RWPE1 (cell line): ENCODE results near the gene CDX1.

ENCODE experiments used
- CTCF ChIA-PET: fragments of 350-600 bp; sonication (Branson Sonifier 250); formaldehyde crosslinking; extraction: SDS; loops from one replicate; lab custom pipeline; 2021; lab: Yijun Ruan, JAX
- POLR2A ChIA-PET: fragments of 400-600 bp; formaldehyde crosslinking; extraction: SDS; loops from one replicate; lab custom pipeline; 2020; ENCODE audit warnings: antibody characterized with exemption; ENCODE audit not compliant: low non-redundant PET; lab: Yijun Ruan, JAX
- DNase-seq: peaks from one replicate; pipeline ENCODE4 v3.0.0; 2012; ENCODE audit warnings: low spot score
- H3K27ac ChIP-seq: fragments of 450-650 bp; 2 replicates; pipeline ENCODE4 v1.5.1; 2017
- TF ChIP-seq, protein P1 (sequence below): fragments of 450-650 bp; conservative IDR thresholded peaks from 2 replicates; pipeline ENCODE4 v1.5.1; 2017; ENCODE audit warnings: low read depth, mild to moderate bottlenecking

Gene CDX1

DNA sequence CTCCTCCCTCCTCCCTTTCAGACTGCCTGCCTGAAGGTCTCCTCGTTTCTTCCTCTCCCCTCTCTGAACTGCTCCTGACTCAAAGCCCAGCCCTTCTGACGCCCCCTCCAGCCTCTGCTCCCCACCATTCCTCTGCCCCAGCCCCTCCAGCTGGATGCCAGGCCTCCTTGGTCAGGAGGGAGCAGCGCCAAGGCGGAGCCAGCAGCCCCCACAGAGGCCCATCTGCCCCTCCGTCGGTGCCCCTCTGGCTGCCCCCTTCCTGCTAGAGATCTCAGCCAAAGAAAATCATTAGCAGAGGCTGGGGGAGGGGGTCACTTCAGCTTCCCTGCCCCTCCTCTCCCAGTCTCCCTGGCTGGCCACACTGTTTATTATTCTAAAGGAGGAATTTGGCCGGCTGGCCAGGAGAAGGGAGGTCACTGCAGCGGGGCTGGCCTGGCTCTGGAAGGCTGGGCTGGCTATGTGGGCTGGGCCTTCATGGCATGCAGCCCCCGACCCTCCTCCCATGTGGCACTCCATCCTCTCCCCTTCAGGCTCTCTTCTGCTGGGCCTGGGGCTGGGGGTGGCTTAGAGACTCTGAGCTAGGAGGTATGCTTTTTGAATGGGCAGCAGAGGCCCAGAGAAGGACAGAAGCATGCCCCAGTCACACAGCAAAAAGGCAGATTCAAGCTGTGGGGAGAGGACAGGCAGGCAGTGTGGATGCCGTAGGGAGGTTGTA is 27.9 kb upstream of the CDX1 start:
- TF ChIP-seq, protein P1, sequence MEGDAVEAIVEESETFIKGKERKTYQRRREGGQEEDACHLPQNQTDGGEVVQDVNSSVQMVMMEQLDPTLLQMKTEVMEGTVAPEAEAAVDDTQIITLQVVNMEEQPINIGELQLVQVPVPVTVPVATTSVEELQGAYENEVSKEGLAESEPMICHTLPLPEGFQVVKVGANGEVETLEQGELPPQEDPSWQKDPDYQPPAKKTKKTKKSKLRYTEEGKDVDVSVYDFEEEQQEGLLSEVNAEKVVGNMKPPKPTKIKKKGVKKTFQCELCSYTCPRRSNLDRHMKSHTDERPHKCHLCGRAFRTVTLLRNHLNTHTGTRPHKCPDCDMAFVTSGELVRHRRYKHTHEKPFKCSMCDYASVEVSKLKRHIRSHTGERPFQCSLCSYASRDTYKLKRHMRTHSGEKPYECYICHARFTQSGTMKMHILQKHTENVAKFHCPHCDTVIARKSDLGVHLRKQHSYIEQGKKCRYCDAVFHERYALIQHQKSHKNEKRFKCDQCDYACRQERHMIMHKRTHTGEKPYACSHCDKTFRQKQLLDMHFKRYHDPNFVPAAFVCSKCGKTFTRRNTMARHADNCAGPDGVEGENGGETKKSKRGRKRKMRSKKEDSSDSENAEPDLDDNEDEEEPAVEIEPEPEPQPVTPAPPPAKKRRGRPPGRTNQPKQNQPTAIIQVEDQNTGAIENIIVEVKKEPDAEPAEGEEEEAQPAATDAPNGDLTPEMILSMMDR: no peak
- H3K27ac ChIP-seq: no peak overlapping the region
- ChIA-PET CTCF (interaction anchor here (1.6 kb wide), 1 partner anchor 16 kb away, joined by 4 read pairs; no protein-coding TSS in a partner anchor), POLR2A (no interaction called here)
- no peak for DNase-seq

DNA sequence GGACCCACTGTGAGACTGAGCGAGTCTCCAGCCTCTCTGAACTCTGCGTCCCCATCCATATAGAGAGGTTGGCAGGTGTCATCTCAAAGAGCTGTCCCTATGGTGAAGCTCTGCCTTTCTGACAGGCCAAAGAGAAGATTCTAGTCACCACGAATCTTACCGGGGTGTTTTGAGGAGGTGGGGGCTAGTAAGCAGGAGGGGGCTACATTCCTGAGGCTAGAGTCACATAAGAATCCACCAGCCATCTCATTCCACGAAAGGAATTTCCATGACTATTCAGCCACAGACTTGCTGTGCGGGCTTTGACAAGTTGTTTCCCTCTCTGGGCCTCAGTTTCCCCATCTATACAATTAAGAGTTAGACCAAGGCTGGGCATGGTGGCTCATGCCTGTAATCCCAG is 27.2 kb upstream of the CDX1 start:
- POLR2A ChIA-PET: no interaction called here
- TF ChIP-seq, protein P1: no peak
- no peak for DNase-seq
- CTCF ChIA-PET: interaction anchor here (1.6 kb wide), 1 partner anchor 16 kb away, joined by 4 read pairs; no protein-coding TSS in a partner anchor
- H3K27ac ChIP-seq: no peak overlapping the region

DNA sequence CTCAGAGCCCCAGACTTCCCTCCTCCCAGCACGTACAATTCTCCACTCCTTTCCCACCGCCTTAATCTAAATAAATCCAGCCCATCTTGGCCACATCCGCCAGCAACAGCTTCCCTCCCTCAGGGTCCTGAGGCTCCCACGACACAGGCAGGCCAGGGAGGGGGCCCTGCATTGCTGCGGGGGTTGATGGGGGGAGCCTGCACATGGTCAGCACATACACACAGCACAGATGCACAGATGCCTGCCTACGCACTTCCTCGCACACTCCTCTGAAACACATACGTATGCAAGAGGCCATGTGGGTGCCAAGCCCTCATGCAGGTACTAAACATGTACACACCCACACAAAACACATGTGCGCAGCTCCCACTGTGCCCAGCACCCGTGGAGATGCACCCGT is 25.7 kb upstream of the CDX1 start:
- ChIA-PET POLR2A (no interaction called here), CTCF (no interaction called here)
- TF ChIP-seq, protein P1: no peak
- no peak overlapping the region; the same call in 1 of the 2 replicates for H3K27ac ChIP-seq
- no peak for DNase-seq

DNA sequence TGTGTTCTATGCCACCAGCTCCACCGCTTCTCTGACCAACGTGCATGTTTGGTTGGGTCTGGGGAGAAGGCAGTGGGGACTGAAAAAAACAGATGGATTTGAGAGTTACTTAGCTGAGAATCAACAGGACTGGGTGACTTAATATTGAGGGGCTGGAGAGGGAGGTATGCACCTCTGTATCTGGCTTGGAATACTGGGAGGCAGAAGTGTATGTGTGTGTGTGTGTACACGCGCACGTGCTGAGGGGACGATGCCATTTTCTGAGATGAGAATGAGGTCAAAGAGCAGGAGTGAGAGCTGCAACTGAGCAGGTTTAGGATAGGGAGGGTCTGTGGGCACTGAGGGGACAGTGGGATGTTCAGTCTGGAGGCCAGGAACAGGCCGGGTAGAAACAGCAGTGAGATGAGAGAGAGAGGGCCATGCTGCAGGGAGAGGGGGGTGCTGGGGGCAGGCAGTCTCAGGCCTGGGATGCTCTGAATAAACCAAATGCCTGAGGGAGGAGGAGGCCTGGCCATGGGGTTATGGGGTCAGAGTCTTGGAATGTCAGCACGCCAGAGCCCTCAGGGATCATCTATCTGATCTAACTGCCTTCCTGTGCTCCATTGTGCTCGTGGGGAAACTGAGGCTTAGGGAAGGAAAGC is 24.9 kb upstream of the CDX1 start:
- ChIA-PET CTCF (interaction anchor here (0.6 kb wide), 1 partner anchor 54 kb away, joined by 4 read pairs; no protein-coding TSS in a partner anchor), POLR2A (no interaction called here)
- H3K27ac ChIP-seq: peak overlapping the region; percentile 98
- TF ChIP-seq, protein P1: no peak
- DNase-seq: no peak

DNA sequence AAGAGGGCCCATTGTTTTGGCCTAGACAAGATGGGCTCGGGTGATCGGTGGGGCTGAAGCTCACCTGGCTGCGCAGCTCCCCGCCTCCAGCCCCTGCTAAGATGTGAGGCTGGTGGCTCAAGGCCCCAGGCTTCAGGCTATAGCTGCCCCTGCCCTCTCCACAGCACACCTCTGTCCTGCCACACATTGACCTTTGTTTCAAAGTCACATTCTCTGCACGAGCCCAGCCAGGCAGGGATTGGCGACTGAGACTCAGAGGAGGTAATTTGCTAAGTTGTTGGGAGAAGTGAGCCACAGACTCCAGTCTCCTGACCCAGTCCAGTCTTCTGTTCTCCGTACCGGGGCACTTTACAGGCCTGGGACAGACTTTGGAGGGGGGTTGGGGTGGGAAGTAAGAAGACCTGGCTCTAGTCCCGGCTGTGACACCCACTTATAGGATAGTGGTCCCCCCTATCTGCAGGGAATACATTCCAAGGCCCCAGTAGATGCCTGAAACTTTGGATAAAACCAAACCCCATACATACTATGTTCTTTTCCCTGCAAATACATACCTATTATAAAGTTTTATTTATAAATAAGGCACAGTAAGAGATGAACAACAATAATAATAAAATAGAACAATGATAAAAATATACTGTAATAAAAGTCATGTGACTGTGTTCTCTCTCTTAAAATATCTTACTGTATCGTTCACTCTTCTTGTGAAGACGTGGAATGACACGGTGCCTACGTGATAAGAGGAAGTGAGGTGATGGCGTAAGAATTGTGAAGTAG is 24.2 kb upstream of the CDX1 start:
- POLR2A ChIA-PET: no interaction called here
- CTCF ChIA-PET: interaction anchor here (0.6 to 1.1 kb wide), 4 partner anchors 11 to 308 kb away, joined by 3 to 4 read pairs (median 3); no protein-coding TSS in a partner anchor
- peak overlapping the region; percentile 98 for H3K27ac ChIP-seq
- TF ChIP-seq, protein P1: no peak
- no peak for DNase-seq

DNA sequence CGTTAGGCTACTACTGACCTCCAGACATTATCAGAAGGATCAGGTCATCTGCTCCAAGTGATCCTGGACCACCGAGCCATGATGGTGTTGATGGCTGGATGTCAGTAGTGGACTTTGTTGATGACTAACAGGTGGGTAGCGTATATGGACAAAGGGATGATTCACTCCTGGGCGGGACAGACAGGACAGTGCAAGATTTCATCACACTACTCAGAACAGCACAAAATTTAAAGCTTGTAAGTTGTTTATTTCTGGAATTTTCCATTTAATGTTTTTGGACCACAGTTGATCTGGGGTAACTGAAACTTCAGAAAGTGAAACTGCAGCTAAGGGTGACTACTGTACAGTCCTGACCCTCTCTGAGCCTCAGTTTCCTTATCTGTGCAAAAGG is 23.6 kb upstream of the CDX1 start:
- peak overlapping the region; percentile 98 for H3K27ac ChIP-seq
- ChIA-PET POLR2A (no interaction called here), CTCF (interaction anchor here (0.6 to 1.1 kb wide), 4 partner anchors 11 to 1317 kb away, joined by 3 read pairs; partner anchors contain the start of gene ADRB2)
- TF ChIP-seq, protein P1: no peak
- peak; percentile 92 for DNase-seq
